Stimulated activated naive CD8-positive, alpha-beta T cell treated with anti-CD3 and anti-CD28 coated beads, Interleukin-15, Interleukin-2, amounts not matched to agents 100 ng/mL and 50 ng/mL, for 24 hours (primary cell): ENCODE results near the gene FBXW7.

Source experiments
- H3K27ac Mint-ChIP-seq: one replicate; pipeline ENCODE4 v1.8.0; 2021; ENCODE audit warnings: mild to moderate bottlenecking, mixed read lengths
- H3K27me3 Mint-ChIP-seq: one replicate; pipeline ENCODE4 v1.8.0; 2021; ENCODE audit warnings: mixed read lengths
- H3K36me3 Mint-ChIP-seq: one replicate; pipeline ENCODE4 v1.8.0; 2021; ENCODE audit warnings: low read depth, mixed read lengths
- H3K4me1 Mint-ChIP-seq: one replicate; pipeline ENCODE4 v1.8.0; 2021; ENCODE audit warnings: low read depth, mixed read lengths
- H3K4me3 Mint-ChIP-seq: one replicate; pipeline ENCODE4 v1.8.0; 2021; ENCODE audit warnings: mild to moderate bottlenecking, mixed read lengths
- H3K9me3 Mint-ChIP-seq: one replicate; pipeline ENCODE4 v1.8.0; 2021; ENCODE audit warnings: mixed read lengths

The FBXW7 gene

GRCh38 chr4:152359208-152360044 is 176.5 kb downstream of the FBXW7 start:
- no peak overlapping the region for H3K27ac Mint-ChIP-seq
- H3K9me3 Mint-ChIP-seq: no peaks in the 10 kb centered on the region

DNA sequence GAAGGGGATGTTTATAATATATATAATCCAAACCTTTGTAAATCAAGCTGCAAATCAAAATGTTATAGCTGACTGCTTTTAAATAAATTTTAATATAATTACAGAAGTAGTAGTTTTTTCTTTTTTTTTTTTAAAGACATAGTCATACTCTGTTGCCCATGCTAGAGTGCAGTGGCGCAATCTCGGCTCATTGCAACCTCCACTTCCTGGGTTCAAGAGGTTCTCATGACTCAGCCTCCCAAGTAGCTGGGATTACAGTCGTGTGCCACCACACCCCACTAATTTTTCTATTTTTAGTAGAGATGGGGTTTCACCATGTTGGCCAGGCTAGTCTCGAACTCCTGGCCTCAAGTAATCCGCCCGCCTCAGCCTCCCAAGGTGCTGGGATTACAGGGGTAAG is 178.7 kb downstream of the FBXW7 start:
- Mint-ChIP-seq H3K27ac (no peak overlapping the region), H3K9me3 (no peaks in the 10 kb centered on the region), H3K4me1 (peaks cover 30% of the 10 kb centered on the region), H3K27me3 (no peaks in the 10 kb centered on the region), H3K4me3 (no peak overlapping the region), H3K36me3 (peaks cover 17% of the 10 kb centered on the region)

More at GRCh38 chr4:152359208-152360044, 176.5 kb downstream of the FBXW7 start:
- peaks cover 14% of the 10 kb centered on the region for H3K4me1 Mint-ChIP-seq
- no peaks in the 10 kb centered on the region for H3K27me3 Mint-ChIP-seq
- peaks cover 22% of the 10 kb centered on the region for H3K36me3 Mint-ChIP-seq
- no peak overlapping the region for H3K4me3 Mint-ChIP-seq

DNA sequence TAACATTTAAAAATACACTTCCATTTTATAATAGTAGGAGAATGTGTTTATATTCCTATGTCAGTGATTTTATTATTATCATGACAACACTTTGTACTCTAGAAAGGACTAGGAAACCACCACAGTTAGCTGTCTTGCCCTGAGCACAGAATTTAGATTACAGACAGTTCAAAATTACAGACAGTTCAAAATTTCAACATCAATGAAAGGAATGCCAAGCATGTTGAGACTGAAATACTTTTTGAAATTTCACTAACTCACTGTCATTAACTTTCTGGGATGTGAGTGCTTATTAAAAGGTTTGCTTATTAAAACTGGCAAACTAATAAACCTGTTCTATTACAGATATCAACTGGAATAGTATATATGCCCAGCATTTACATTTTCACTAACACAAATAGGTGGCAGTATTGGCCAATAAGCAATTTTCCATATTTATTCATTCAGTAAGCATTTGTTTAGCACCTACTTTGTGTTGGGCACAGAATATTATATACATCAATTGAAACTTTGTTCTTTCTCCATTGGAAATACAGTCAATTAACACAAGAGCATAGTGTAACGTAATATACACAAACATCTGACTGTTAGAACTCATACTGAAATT is 179.4 kb downstream of the FBXW7 start:
- Mint-ChIP-seq H3K27me3 (no peaks in the 10 kb centered on the region), H3K4me1 (peaks cover 32% of the 10 kb centered on the region), H3K9me3 (no peaks in the 10 kb centered on the region), H3K36me3 (peaks cover 17% of the 10 kb centered on the region), H3K4me3 (no peak overlapping the region), H3K27ac (no peak overlapping the region)

- Mint-ChIP-seq H3K36me3 (no peaks in the 10 kb centered on the region), H3K27me3 (no peaks in the 10 kb centered on the region), H3K4me1 (peaks cover 18% of the 10 kb centered on the region), H3K27ac (no peak overlapping the region), H3K9me3 (no peaks in the 10 kb centered on the region), H3K4me3 (peak overlapping the region; percentile 35)
Observed at GRCh38 chr4:152352622-152353116, 183.2 kb downstream of the FBXW7 start.

- no peak overlapping the region for H3K27ac Mint-ChIP-seq
- peaks cover under 1% of the 10 kb centered on the region for H3K36me3 Mint-ChIP-seq
- no peaks in the 10 kb centered on the region for H3K27me3 Mint-ChIP-seq
- H3K9me3 Mint-ChIP-seq: no peaks in the 10 kb centered on the region
- H3K4me3 Mint-ChIP-seq: peak overlapping the region; percentile 35
- H3K4me1 Mint-ChIP-seq: peaks cover 18% of the 10 kb centered on the region
Observed at GRCh38 chr4:152352215-152352614, 183.7 kb downstream of the FBXW7 start.

- H3K4me3 Mint-ChIP-seq: no peak overlapping the region
- H3K36me3 Mint-ChIP-seq: peaks cover 12% of the 10 kb centered on the region
- H3K4me1 Mint-ChIP-seq: peaks cover 18% of the 10 kb centered on the region
- no peaks in the 10 kb centered on the region for H3K9me3 Mint-ChIP-seq
- H3K27ac Mint-ChIP-seq: no peak overlapping the region
- H3K27me3 Mint-ChIP-seq: no peaks in the 10 kb centered on the region
Observed at GRCh38 chr4:152351080-152351479, 184.8 kb downstream of the FBXW7 start.

DNA sequence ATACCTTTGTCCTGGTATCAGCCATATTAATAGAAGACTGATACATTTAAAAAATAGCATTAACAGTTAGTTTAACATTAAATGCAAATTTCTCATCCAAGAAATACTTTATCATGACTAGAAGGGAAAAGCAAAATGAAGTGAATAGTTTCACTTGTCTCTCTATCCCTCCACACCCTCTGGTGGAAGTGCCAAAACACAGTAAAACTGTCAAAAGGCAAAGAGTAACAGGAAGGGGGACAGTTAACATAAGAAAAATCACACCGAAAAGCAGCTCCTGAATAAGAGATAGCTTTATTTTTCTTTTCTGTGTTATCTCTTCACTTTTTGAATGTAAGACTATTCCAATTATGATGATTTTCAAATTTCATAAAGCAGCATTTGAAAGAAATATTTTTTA is 187.2 kb downstream of the FBXW7 start:
- Mint-ChIP-seq H3K36me3 (peaks cover 20% of the 10 kb centered on the region), H3K4me1 (peaks cover 16% of the 10 kb centered on the region), H3K27ac (no peak overlapping the region), H3K27me3 (no peaks in the 10 kb centered on the region), H3K9me3 (no peaks in the 10 kb centered on the region), H3K4me3 (no peak overlapping the region)

GRCh38 chr4:152346979-152347378 is 188.9 kb downstream of the FBXW7 start:
- H3K4me3 Mint-ChIP-seq: no peak overlapping the region

DNA sequence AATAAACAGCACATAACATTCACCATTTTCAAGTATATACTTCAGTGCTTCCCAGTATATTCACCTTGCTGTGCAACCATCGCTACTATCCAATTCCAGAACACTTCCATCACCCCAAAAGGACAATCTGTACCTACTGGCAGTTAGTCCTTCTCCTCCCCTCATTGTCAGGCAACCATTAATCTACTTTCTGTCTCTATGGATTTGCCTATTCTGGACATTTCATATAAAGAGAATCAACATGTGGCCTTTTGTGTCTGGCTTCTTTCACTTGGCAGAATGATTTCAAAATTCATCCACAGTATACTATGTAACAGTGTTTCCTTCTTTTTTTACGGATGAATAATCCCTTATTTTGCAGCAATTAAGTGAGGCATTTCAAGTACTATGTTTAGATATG is 189.4 kb downstream of the FBXW7 start:
- no peaks in the 10 kb centered on the region for H3K4me1 Mint-ChIP-seq
- H3K4me3 Mint-ChIP-seq: no peak overlapping the region
- no peak overlapping the region for H3K27ac Mint-ChIP-seq
- no peaks in the 10 kb centered on the region for H3K27me3 Mint-ChIP-seq
- H3K9me3 Mint-ChIP-seq: no peaks in the 10 kb centered on the region
- H3K36me3 Mint-ChIP-seq: peaks cover 32% of the 10 kb centered on the region

More at GRCh38 chr4:152346979-152347378, 188.9 kb downstream of the FBXW7 start:
- H3K4me1 Mint-ChIP-seq: no peaks in the 10 kb centered on the region
- H3K27ac Mint-ChIP-seq: no peak overlapping the region
- peaks cover 28% of the 10 kb centered on the region for H3K36me3 Mint-ChIP-seq
- H3K27me3 Mint-ChIP-seq: no peaks in the 10 kb centered on the region
- no peaks in the 10 kb centered on the region for H3K9me3 Mint-ChIP-seq

- Mint-ChIP-seq H3K4me1 (peaks cover 5% of the 10 kb centered on the region), H3K4me3 (no peak overlapping the region), H3K9me3 (no peaks in the 10 kb centered on the region), H3K36me3 (peaks cover 53% of the 10 kb centered on the region), H3K27me3 (no peaks in the 10 kb centered on the region), H3K27ac (no peak overlapping the region)
Observed at GRCh38 chr4:152344001-152344400, 191.9 kb downstream of the FBXW7 start.

GRCh38 chr4:152342293-152342692 is 193.6 kb downstream of the FBXW7 start:
- peaks cover 64% of the 10 kb centered on the region for H3K36me3 Mint-ChIP-seq
- H3K4me3 Mint-ChIP-seq: no peak overlapping the region
- H3K27me3 Mint-ChIP-seq: no peaks in the 10 kb centered on the region
- H3K9me3 Mint-ChIP-seq: no peaks in the 10 kb centered on the region
- no peak overlapping the region for H3K27ac Mint-ChIP-seq
- peaks cover 5% of the 10 kb centered on the region for H3K4me1 Mint-ChIP-seq

GRCh38 chr4:152340818-152341217 is 195.1 kb downstream of the FBXW7 start:
- H3K27ac Mint-ChIP-seq: no peak overlapping the region
- H3K9me3 Mint-ChIP-seq: no peaks in the 10 kb centered on the region
- no peaks in the 10 kb centered on the region for H3K27me3 Mint-ChIP-seq
- H3K4me1 Mint-ChIP-seq: peaks cover 5% of the 10 kb centered on the region
- no peak overlapping the region for H3K4me3 Mint-ChIP-seq
- H3K36me3 Mint-ChIP-seq: peaks cover 54% of the 10 kb centered on the region

GRCh38 chr4:152339576-152339975 is 196.3 kb downstream of the FBXW7 start:
- H3K4me3 Mint-ChIP-seq: no peak overlapping the region
- no peak overlapping the region for H3K27ac Mint-ChIP-seq
- H3K9me3 Mint-ChIP-seq: no peaks in the 10 kb centered on the region
- no peaks in the 10 kb centered on the region for H3K27me3 Mint-ChIP-seq
- peaks cover 57% of the 10 kb centered on the region for H3K36me3 Mint-ChIP-seq
- peaks cover 5% of the 10 kb centered on the region for H3K4me1 Mint-ChIP-seq

- no peak overlapping the region for H3K4me3 Mint-ChIP-seq
- H3K9me3 Mint-ChIP-seq: no peaks in the 10 kb centered on the region
- H3K27ac Mint-ChIP-seq: no peak overlapping the region
- peaks cover 63% of the 10 kb centered on the region for H3K36me3 Mint-ChIP-seq
- H3K27me3 Mint-ChIP-seq: no peaks in the 10 kb centered on the region
- H3K4me1 Mint-ChIP-seq: no peaks in the 10 kb centered on the region
Observed at GRCh38 chr4:152334931-152335330, 201.0 kb downstream of the FBXW7 start.

GRCh38 chr4:152331042-152331441 is 204.8 kb downstream of the FBXW7 start:
- Mint-ChIP-seq H3K4me3 (no peak overlapping the region), H3K9me3 (no peaks in the 10 kb centered on the region), H3K27me3 (no peaks in the 10 kb centered on the region), H3K27ac (no peak overlapping the region), H3K36me3 (peaks cover 69% of the 10 kb centered on the region), H3K4me1 (peaks cover 12% of the 10 kb centered on the region)
